Umbilical cord (tissue), 2 donors: ENCODE results near the gene DNMT3A. TPM values are rescaled to one million over a fixed set of nuclear protein-coding genes. Genes with fewer than 3 reads are reported as not detected.

Experiments
- DNase-seq: peaks from one replicate; pipeline ENCODE4 v3.0.0-alpha.2; 2015; ENCODE audit warnings: low spot score
- total RNA-seq: library from RNA; depleted of rRNA; stranded (reverse); fragments of >200 nt; gene quantifications from one replicate; pipeline ENCODE4 v1.2.3, GENCODE V29; 2014; ENCODE audit warnings: low replicate concordance; ENCODE audit not compliant: insufficient read depth

DNMT3A gene
- total RNA-seq, 1 donor from 2014 or later: 40.2 TPM

DNA sequence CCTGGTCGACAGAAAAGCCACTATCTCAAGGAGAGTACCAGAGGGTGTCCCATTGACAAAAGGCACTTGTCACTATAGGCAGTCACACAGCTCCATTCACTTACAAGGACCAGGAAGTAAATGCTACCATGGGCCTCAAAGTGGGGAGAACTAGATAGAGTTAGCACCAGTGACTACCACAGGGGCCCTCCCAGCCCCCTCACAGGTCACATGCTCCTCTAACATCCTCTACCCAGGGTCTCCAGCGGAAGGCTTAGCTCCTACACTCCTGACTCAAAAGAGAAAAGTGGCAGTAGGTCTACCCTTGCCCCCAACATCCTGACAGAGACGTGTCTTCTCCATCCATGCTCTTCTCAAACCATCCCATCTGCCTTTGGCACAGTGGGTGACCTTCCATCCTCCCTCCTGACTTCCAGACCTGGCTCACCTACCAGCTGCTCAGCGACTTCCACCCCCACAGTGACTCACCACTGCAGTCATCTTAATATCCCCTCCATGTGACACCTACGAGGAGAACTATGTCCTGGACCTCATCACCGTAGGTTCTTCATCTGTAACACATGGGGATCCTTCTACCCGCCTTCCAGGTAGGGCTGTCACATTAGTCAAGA, 5.6 kb upstream of the DNMT3A start:
- no peak for DNase-seq

DNA sequence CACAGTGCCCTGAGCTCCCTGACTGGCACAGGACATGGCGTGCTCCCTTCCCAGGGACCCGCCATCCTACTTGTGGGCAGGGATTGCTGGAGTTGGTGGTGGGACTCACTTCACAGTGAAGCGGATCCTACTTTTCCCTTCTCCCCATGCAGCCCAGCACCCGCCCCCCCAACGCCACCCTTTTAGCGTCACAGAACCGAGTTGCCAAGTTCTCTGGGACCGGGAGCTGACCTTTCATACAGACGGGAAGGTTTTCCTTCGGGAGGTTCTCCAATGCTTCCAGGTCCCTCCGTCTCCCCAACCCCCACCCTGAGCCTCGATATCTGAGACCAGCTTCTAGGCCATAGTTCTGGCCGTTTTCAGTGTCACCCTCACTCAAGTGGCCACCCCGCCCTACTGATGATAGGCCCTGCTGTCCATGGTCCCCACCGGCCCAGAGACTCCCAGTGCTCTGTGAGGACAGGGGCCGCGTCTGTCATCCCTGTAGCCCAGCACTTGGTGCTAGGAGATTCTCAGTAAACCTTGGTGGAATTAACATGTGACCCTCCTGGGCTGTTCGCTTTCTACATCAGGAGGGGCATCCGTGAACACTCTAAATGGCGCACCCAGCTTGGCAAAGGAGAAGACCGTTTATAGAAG, 1.6 kb upstream of the DNMT3A start:
- no peak for DNase-seq

DNA sequence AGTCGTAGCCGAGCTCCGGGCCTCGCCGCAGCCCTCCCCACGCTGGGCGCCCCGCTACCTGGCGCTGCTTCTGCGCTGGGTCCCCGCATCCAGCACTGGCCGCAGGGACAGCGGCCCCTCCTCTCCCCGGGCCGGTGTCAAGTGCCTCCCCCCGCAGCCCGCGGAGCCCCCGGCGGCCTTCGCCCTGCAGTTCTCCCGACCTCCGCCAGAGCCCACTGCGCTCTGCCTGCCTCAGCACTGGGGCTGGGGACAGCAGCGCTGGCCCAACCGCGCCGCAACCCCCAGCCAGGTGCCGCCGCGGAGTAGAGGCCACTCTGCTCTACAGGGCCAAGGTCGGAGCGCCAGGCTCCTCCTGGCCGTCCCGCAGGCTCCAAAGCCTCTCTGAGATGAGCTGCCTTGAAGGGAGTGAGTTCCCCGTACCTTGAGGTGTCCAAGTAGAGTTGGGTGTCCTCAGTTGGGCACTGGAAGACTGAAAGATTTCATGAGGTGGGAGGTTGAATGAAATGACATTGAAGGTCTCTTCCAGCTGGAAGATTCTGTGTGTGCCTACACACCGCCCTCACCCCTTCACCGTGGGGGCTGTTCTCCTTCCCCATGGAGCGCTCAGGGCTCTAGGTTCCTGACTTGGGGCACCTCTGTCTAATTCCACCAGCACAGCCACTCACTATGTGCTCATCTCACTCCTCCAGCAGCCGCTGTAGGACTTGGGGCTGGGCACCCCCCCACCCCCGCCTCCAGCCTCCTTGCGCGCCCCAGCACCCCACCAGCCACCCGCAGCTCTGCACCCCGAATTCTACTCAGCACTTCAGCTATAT, 854 bp upstream of the DNMT3A start:
- peak; percentile 82 for DNase-seq

DNA sequence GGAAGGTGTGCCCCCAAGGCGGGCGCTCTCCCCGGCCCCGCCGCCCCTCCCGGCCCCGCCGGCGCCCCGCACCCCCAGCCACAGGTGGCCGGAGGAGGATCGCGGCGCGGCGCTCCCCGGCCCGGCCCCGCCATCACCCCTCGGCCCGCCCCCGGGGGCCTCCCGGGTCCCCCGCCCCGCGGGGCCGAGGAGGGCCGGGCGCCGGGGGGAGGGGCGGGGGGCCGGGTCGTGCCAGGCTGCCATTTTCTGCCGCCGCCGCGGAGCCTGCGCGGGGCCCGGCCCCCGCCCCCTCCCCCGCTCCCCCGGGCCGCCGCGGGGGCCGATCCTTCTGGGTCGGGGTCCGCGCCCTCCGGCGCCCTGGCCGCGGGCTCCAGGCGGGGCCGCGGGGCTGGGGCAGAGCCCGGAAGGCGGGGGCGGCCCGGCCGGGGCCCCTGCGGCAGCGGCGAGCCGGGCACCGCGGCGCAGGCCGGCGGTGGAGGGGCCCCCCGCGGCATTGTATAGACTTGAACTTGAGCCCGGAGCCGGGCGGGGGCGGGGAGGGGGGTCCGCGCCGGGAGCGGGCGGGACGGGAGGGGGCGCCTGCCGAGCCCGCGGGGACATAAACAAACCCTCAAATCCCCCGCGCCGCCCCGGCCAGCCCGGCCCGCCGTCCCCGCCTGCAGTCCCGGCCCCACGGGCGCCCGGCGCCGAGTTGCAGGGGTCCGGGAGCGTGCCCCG, 556 bp downstream of the DNMT3A start:
- no peak for DNase-seq

DNA sequence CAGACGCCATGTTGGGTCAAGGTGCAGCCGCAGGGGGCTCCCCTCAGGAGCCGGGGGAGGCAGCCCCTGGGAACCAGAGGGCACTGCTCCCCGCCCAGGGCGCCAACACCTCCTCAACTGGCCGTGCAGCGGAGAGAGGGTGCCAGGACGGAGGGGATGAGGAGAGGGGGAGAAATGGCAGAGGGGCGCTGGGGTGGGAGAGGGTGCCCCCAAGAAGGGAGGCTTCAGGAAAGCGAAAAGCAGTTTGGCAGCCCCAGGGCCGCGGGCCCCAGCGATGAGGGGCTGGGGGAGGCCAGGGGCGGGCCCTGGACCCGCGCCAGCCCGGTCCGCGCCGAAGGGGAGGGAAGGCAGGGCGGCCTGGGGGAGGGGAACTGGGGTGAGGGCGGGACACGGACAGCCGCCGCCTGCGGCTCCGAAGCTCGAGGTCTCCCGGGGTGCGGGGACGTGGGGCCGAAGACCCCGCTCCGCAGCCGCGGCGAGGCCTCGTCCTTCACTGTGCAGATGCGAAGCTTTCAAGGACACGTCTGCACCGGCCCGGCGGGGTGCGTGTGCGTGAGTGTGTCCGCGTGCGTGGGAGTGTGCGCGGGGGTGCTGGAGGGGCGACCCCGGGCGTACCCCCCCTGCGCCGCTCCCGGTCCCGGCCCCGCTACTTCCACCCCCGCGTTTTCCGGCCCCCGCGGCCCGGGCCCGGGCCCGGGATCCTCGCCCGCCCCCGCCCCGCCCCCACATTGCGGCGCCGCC, 1.4 kb downstream of the DNMT3A start:
- DNase-seq: peak; percentile 52

DNA sequence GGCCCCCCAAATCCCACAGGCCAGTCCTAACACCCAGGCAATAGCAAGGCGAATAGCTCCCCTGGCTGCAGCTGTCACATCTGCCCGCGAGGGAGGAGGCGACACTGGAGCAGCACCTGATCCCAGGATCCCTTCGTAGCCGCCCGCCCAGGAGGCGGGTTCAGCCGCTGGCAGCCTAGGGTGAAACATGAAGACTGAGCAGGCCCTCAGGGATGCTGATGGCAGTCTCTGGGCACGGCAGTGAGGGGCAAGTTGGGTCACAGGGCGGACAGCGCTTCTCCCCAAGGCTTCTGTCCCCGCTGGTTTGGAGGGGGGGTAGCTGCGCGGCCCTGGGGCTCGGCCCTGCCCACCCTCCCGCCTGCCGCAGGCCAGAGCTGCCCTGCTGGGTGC, 1.9 kb downstream of the DNMT3A start:
- no peak for DNase-seq

DNA sequence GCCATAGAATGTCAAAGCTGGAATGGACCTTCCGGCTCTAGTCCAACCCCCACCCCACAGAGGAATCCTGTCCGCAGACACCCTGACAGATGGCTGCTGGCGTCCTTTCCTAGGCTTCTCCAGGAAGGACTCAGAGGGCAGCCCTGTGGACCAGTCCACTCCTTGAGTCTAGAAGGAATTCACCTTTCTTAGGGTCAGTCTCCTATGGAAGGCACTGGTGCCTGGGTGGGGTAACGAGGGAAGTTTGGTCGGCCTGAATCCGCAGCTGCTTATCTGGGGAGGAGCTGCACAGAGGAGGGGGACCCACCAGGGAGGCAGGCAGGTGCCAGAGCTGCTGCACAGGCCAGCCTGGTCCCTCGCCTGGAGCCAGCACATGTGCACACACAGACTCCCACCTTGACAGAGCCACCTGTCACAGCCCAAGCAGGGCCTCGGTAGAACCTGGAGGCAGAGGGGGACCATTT, 2.5 kb downstream of the DNMT3A start:
- no peak for DNase-seq

DNA sequence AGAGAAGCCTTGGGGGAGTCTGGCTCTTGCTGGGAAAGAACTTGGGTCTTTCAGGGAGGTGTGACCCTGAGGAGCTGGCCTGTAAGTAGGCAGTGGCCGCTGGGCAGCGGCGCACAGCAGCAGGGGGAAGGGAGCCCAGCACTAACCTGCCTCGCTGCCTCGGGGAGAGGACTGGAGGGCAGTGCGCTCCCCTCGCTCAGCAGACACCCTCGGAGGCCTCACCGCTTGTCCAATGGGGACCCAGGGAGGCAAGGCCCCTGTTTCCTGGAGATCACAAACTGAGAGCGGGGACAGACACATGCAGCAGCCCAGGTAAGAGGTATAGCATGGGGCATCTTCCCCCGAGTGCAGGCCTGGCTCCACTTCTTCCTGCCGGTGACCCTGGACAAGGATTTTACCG, 3.3 kb downstream of the DNMT3A start:
- DNase-seq: no peak

DNA sequence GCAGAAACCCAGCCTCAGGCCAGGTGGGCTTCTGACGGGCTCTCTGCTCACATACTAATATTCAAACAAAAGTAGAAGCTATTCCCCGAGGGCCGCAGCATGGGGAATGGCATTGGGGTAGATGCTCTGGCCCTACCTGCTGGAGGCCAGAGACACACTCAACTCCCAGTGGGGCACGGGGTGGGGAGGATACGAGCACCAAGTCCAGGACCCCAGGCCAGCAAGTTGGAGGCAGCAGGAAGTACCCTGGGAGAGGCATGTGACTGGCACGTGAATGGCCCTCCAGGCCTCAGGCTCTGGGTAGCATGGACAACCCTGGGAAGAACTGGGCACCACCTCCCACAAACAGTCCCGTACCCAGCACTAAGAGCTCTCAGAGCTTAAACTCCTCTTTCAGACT, 3.8 kb downstream of the DNMT3A start:
- no peak for DNase-seq

DNA sequence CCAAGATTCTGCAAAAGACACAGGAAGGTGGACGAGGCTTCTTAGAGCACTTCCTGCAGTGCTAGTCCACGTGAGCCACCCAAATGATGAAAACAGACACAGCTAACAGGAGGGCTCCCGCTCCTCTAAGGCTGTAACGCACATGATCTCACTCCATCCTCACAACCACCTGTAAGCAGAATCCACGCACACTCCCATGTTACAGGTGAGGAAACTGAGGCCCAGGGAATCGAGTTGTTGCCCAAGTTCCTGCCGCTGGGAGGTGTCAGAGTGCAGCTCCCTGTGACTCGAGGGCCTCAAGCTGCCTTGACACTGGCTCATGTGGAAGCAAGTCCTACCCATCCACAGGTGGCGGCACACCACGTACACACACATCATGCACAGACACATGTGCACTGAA, 4.4 kb downstream of the DNMT3A start:
- DNase-seq: no peak

DNA sequence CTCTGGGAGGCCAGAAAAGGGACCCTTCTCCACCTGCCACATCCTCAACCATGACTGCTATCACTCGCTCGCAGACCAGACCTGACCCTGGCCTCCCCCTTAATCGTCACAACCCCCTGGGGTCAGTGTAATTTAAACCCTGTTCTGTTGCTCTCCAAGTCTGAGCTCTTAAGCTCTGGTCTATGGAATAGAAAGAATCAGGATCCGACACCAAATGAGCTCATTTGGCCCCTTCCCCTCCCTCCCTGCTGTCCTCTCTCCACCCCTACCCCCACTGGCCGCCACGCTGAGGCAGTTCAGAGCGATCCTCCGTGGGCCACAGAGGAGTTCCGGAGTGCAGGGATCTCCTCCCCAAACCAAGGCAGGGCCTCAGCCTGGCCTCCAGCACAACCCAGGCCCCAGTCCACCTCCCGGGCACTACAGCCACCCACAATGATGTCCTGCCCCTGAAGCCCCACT, 5.3 kb downstream of the DNMT3A start:
- peak; percentile 47 for DNase-seq

DNA sequence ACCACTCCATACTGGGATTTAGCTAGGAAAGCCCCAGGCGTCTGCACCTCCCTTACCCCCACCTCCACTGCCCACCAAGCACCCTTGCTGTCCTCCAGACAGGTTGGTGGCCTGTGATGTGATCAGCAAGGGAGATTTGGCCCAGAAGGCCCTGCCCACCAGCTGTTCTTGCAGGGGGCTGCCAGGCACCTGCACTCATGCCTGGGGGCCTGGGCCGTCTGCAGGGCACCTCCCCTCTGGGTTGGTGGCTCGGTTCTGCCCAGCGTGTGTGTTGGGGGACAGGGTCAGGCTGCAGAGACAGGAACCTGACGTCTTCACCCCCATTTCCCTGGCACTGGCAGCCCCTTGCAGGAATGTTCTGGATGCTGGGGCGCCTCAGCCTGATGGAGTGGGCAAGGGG, 5.8 kb downstream of the DNMT3A start:
- no peak for DNase-seq

DNA sequence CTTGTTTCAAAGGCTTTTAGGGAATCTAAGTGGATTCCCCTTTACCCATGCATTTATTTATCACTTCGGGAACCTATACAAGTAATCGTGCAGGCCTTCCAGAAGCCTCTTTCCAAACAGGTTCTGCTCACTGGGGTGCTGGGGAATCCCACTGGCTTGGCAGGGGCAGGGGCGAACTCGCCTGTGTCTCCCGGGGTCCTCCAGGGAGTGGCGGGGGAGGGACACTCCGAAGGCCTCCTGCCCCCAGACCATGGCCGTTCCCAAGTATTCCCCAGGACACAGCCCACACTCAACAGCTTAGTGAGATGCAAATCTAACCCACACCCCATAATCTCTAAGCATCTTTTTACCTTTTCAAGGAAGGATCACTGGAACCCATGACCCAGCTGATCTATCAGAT, 6.5 kb downstream of the DNMT3A start:
- no peak for DNase-seq

DNA sequence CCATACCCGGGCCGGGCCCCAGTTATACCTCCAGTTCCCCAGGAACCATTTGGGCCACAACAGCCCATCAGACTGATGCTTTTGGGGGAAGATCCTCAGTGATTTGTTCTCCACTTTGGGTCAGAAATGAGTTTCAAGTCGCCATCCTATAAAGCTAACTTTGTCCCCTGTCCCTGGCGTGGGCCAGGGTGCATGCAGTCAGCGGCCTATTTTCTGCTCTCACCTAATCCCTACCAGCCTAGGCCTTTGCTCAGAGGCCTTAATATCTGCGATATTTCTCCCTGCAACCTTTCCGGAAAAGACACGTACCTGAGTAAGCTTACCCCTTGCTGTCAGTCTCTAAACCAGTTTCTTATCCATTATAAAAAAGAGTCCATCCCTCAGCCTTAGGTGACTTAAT, 7.2 kb downstream of the DNMT3A start:
- DNase-seq: no peak

DNA sequence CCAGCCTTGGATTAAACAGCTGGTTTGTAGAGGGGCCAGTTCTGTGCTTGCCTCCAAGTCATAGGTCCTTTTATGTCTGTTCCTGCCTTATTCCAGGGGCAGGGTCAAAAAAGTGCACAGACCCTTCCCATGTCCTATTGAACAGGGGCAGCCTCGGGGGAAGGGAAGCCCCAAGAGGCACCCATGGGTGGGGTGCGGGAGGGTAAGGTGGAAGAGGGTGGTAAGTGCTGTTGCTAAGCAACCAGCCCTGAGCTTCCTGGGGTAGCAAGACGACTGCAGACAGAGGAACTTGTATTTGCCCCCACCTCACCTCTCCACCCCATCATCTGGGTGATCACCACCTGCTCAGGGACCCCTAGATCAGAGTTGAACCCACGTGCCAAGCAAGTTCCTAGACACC, 7.7 kb downstream of the DNMT3A start:
- no peak for DNase-seq

DNA sequence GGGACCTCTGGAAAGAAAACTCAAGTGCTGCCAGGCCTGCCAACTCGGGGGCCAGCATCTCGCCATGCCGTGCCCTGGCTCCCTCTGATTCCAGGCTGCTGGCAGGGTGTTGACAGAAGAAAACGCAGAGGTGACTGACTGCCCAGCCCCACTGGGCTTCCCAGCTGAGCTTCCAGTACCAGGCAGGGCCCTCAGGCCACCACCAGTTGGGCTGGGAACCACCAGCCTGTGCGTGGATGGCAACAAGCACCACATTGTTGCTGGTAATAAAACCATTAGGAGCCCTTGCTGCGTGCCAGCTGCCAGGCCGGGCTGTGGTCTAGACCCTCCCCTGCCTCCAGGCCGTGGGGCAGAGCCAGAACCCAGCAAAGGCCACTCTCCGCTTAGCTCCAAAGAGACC, 9.2 kb downstream of the DNMT3A start:
- DNase-seq: no peak

DNA sequence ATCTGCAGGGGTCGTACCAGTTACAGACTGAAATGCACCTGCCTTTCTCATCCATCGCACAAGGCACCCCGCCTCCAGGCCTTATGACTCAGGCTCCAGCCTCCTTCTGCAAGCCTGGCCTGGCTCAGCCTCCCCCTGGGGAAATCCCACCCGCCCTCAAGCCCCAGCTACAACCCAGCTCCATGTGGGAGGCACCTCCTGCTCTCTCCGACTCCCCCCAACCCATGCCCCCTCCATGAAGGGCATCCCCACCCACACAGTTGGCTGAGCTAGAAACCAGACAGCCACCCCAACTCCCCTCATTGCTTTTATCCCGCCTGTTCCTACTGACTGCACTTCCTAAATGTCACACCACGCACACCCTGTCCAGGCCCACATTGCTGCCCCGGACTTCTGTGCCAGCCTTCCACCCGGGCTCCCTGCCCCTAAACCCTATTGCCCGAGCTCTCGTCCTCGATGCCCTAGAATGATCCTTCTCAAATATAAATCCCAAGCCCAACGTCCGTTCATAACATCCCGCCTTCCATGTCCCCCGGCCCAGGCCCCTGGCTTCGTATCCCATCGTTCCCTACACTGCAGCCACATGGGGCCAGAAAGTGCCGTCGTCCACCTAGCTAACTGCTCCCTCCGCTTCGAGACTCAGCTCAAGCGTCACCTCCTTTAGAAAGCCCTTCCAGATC, 9.9 kb downstream of the DNMT3A start:
- DNase-seq: no peak

DNA sequence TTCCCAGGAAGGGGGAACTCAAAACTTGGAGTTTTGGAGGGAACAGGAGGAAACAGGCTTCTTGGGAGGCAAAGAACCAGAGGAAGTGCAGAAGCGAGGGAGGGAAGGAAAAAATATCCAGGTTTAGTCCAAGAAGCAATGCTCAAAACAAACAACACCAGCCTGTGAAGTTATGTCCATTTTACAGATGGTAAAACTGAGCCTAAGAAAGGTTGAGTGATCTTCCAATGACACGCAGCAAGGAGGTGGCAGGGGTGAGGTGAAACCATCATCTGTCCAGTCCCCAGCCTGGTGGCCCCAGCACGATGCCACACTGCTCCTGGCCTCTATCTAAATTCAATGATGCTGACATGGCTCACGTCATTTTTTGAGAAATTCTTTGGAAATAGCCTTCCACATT, 10.8 kb downstream of the DNMT3A start:
- no peak for DNase-seq

DNA sequence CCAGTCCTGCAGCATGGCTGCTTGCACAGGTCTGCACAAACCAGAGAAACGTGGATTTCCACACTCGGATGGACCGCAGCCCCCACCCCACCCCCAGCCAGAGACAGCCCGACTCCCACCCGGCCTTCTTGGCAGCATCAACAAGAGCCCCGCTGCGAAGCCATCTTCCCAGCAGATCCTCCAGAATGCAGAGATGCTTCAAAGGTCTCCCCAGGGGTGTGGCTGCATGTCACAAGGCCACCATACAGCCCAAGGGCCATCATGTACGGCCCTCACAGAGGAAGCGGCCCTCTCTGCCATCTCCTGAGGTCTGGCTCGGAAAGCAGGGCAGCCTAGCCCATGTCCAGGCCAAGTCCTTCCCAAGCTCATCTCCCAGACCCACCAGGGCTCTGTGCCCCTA, 11.5 kb downstream of the DNMT3A start:
- no peak for DNase-seq

DNA sequence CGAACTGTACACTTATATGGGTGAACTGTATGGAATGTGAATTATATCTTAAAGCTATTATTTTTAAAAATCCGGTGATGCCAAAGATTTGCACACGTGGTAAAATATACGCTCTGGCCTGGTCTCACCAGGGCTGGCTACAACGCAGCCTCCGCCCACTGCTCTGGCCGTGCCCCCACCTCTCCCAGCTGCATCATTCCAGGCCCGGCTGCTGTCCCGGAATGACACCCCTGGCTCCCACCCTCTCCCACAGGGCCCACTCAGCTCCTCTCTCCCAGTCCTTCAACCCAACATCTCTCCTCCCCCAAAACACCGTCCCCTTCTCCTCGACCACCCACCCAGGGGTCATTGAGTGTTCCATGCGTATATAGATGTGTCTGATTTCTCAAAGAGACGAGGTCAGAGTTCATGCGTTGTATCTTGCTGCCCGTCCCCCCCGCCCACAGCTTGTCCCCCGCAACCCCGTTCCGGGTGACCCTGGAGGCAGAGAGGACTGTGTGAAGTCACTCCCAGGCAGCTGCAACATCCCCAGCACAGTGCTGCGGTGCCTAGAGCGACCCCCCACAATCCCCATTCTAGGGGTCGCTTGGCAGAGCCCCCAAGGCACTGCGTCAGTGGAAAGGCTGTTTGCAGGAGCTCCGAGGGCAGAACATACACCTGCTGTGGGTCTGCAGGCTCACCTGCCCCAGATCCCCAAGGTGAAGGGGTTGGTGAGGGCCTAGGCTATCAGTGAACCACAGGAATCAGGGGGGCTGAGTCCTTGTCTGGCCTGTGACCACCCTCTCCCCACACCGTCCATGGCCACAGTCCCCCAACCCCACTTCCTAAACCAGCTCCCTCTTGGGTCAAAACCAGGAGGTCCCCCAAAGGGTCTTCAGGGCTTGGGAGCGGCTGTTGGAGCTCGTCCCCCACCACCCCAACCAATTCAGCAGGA, 13.3 kb downstream of the DNMT3A start:
- no peak for DNase-seq
